SU-DHL-6 (cell line): ENCODE data around the gene TRIM38.

ENCODE experiments used
- H2AFZ ChIP-seq: fragments of 200-600 bp; sonication (generic); 2 replicates; pipeline ENCODE4 v1.6.1; 2014; ENCODE audit warnings: low read depth, mild to moderate bottlenecking, moderate library complexity, mixed read lengths, antibody characterized with exemption, low read length; ENCODE audit not compliant: severe bottlenecking
- H3F3A ChIP-seq: fragments of 200-600 bp; shearing (Covaris generic); 2 replicates; pipeline ENCODE4 v1.6.0; 2016; ENCODE audit warnings: antibody characterized with exemption, mild to moderate bottlenecking; ENCODE audit not compliant: insufficient read depth
- H3K27ac ChIP-seq: fragments of 200-600 bp; sonication (generic); 2 replicates; pipeline ENCODE4 v1.5.1; 2016; ENCODE audit warnings: low read depth, mild to moderate bottlenecking, low read length, moderate library complexity, mixed read lengths
- H3K27me3 ChIP-seq: fragments of 200-600 bp; sonication (generic), shearing (Covaris generic); 2 replicates; pipeline ENCODE4 v1.6.0; 2014; ENCODE audit warnings: mild to moderate bottlenecking, low read length
- H3K36me3 ChIP-seq: fragments of 200-600 bp; sonication (generic); 2 replicates; pipeline ENCODE4 v1.6.1; 2014; ENCODE audit warnings: mild to moderate bottlenecking, low read length, mixed read lengths
- H3K4me2 ChIP-seq: fragments of 300-600, 200-600 bp; shearing (Covaris generic), sonication (generic); 2 replicates; pipeline ENCODE4 v1.6.0; 2014; ENCODE audit warnings: low read length, low read depth, mild to moderate bottlenecking; ENCODE audit not compliant: poor library complexity, severe bottlenecking
- H3K4me3 ChIP-seq: fragments of 200-600 bp; sonication (generic); 2 replicates; pipeline ENCODE4 v1.5.1; 2014; ENCODE audit warnings: antibody characterized with exemption, low read length, mild to moderate bottlenecking, mixed read lengths; ENCODE audit not compliant: insufficient read depth, poor library complexity, severe bottlenecking
- H3K79me2 ChIP-seq: fragments of 200-600 bp; sonication (generic); 2 replicates; pipeline ENCODE4 v1.6.1; 2014; ENCODE audit warnings: mild to moderate bottlenecking, low read length, moderate library complexity; ENCODE audit not compliant: insufficient read depth
- H3K9ac ChIP-seq: fragments of 200-600 bp; sonication (generic); 2 replicates; pipeline ENCODE4 v1.7.0; 2014; ENCODE audit warnings: mild to moderate bottlenecking, low read length
- H3K9me2 ChIP-seq: fragments of 200-600 bp; sonication (generic); replicated peaks from 2 replicates; pipeline ENCODE4 v1.6.1; 2014; ENCODE audit warnings: low read length; ENCODE audit not compliant: insufficient read depth
- H3K9me3 ChIP-seq: fragments of 200-600 bp; sonication (generic); 2 replicates; pipeline ENCODE4 v1.6.1; 2014; ENCODE audit warnings: low read length, mixed read lengths; ENCODE audit not compliant: insufficient read depth
- H4K20me1 ChIP-seq: fragments of 200-600 bp; sonication (generic); 2 replicates; pipeline ENCODE4 v1.6.1; 2014; ENCODE audit warnings: low read depth, mild to moderate bottlenecking, antibody characterized with exemption, low read length, moderate library complexity, mixed read lengths
- EZH2phosphoT487 ChIP-seq: fragments of 200-600 bp; sonication (generic), shearing (Covaris generic); conservative IDR thresholded peaks from 2 replicates; pipeline ENCODE4 v1.6.1; 2018; ENCODE audit warnings: mild to moderate bottlenecking, antibody characterized with exemption, low read length, moderate library complexity, mixed read lengths
- TF ChIP-seq, protein P1 (sequence below): fragments of 200-600 bp; sonication (generic); IDR thresholded peaks from one replicate; pipeline ENCODE4 v1.5.1; 2017; ENCODE audit warnings: antibody characterized with exemption, mild to moderate bottlenecking, low read length, moderate library complexity; ENCODE audit not compliant: insufficient read depth, poor library complexity, severe bottlenecking

TRIM38 gene

DNA sequence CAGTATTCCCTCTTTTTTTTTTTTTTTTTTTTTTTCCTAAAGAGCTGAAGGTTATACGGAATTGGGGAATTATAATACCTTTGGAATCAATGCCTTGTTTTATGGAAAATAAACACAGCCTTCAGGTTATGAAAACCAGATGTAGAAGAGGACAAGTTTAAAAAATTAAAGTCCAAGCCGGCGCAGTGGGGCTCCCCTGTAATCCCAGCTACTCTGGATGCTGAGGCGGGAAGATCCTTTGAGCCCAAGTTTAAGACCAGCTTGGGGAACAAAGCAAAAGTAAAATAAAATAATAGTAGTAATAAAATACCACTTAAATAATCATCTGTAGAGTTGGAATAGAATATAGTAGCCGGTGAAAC, 57.3 kb downstream of the TRIM38 start:
- Histone ChIP-seq H2AFZ (peak overlapping the region; percentile 15), H3K9me2 (no peaks in the 10 kb centered on the region), H3K9me3 (peaks cover 6% of the 10 kb centered on the region; the same call in 1 of the 2 replicates), H3K79me2 (no peaks in the 10 kb centered on the region), H3K36me3 (no peaks in the 10 kb centered on the region), H3K27me3 (no peaks in the 10 kb centered on the region), H4K20me1 (no peaks in the 10 kb centered on the region), H3K27ac (peak overlapping the region; percentile 94), H3K4me2 (peak overlapping the region; percentile 86), H3K4me3 (peak overlapping the region; percentile 54), H3K9ac (no peak overlapping the region), H3F3A (peaks cover 28% of the 10 kb centered on the region)
- TF ChIP-seq, protein P1, sequence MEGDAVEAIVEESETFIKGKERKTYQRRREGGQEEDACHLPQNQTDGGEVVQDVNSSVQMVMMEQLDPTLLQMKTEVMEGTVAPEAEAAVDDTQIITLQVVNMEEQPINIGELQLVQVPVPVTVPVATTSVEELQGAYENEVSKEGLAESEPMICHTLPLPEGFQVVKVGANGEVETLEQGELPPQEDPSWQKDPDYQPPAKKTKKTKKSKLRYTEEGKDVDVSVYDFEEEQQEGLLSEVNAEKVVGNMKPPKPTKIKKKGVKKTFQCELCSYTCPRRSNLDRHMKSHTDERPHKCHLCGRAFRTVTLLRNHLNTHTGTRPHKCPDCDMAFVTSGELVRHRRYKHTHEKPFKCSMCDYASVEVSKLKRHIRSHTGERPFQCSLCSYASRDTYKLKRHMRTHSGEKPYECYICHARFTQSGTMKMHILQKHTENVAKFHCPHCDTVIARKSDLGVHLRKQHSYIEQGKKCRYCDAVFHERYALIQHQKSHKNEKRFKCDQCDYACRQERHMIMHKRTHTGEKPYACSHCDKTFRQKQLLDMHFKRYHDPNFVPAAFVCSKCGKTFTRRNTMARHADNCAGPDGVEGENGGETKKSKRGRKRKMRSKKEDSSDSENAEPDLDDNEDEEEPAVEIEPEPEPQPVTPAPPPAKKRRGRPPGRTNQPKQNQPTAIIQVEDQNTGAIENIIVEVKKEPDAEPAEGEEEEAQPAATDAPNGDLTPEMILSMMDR = no peak
- no peak for TF ChIP-seq EZH2phosphoT487

DNA sequence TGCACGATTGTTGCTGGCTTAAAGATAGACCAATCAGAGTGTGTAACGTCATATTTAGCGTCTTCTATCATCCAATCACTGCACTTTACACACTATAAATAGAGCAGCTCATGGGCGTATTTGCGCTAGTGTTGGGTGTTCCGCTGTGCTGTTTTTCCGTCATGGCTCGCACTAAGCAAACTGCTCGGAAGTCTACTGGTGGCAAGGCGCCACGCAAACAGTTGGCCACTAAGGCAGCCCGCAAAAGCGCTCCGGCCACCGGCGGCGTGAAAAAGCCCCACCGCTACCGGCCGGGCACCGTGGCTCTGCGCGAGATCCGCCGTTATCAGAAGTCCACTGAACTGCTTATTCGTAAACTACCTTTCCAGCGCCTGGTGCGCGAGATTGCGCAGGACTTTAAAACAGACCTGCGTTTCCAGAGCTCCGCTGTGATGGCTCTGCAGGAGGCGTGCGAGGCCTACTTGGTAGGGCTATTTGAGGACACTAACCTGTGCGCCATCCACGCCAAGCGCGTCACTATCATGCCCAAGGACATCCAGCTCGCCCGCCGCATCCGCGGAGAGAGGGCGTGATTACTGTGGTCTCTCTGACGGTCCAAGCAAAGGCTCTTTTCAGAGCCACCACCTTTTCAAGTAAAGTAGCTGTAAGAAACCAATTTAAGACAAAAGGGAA, 57.9 kb downstream of the TRIM38 start:
- peak overlapping the region; percentile 73 for H3K9ac ChIP-seq
- peak overlapping the region; percentile 94 for H3K27ac ChIP-seq
- H3K4me3 ChIP-seq = peak overlapping the region; percentile 54
- TF ChIP-seq EZH2phosphoT487 = no peak
- TF ChIP-seq, protein P1 = no peak
- H2AFZ ChIP-seq = peak overlapping the region; percentile 15
- H3K9me2 ChIP-seq = no peaks in the 10 kb centered on the region
- H3F3A ChIP-seq = peaks cover 31% of the 10 kb centered on the region
- H3K4me2 ChIP-seq = peak overlapping the region; percentile 86
- H3K27me3 ChIP-seq = no peaks in the 10 kb centered on the region
- no peaks in the 10 kb centered on the region for H3K36me3 ChIP-seq
- no peaks in the 10 kb centered on the region for H3K79me2 ChIP-seq
- H3K9me3 ChIP-seq = peaks cover 6% of the 10 kb centered on the region; the same call in 1 of the 2 replicates
- no peaks in the 10 kb centered on the region for H4K20me1 ChIP-seq

DNA sequence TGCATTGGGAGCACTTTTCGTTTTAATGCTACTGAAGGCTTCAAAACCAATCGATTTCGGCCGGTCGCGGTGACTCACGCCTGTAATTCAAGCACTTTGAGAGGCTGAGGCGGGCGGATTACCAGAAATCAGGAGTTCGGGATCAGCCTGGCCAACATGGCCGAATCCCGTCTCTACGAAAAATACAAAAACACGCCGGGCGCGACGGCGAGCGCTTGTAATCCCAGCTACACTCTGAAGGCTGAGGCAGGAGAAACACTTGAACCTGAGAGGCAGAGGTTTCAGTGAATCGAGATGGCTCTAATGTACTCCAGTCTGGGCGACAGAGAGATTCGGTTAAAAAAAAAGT, 58.4 kb downstream of the TRIM38 start:
- Histone ChIP-seq H3K4me2 (peak overlapping the region; percentile 86), H3K79me2 (no peaks in the 10 kb centered on the region), H3K9me2 (no peaks in the 10 kb centered on the region), H3K27me3 (no peaks in the 10 kb centered on the region), H3K9me3 (peaks cover 6% of the 10 kb centered on the region; the same call in 1 of the 2 replicates), H3K4me3 (peak overlapping the region; percentile 54), H3K9ac (peak overlapping the region; percentile 73), H2AFZ (peak overlapping the region; percentile 15), H4K20me1 (no peaks in the 10 kb centered on the region), H3K27ac (peak overlapping the region; percentile 94), H3K36me3 (no peaks in the 10 kb centered on the region), H3F3A (peaks cover 36% of the 10 kb centered on the region)
- TF ChIP-seq, protein P1 = no peak
